Kidney tubule cell (primary cell): ENCODE data around the gene FHIP1A.

Experiments
- DNase-seq: peaks from one replicate; pipeline ENCODE4 v3.0.0-alpha.2; 2018; ENCODE audit warnings: low spot score

Gene FHIP1A

DNA sequence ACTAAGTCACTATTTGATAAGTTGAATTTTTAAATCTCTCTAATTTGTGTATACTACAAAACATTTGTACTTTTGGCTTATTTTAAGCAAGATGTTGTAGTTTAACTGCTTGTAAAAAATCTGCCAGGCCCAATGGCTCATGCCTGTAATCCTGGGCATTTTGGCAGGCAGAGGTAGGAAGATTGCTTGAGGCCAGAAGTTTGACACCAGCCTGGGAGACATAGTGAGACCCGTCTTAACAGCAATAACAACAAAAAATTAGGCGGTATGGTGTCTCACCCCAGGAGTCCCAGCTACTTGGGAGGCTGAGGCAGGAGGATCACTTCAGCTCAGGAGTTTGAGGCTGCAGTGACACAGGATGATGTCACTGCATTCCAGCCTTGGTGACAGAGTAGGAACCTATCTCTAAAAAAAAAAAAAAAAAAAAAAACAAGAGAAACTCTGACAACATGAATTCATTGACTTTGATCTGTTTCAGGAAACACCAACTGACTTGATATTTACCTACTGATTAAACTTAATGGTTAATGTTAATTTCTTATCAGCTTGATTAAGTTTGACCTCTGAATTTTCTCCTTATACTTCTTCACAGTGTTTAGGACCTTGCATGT lies 8.9 kb downstream of the FHIP1A start:
- peak; percentile 77 for DNase-seq

DNA sequence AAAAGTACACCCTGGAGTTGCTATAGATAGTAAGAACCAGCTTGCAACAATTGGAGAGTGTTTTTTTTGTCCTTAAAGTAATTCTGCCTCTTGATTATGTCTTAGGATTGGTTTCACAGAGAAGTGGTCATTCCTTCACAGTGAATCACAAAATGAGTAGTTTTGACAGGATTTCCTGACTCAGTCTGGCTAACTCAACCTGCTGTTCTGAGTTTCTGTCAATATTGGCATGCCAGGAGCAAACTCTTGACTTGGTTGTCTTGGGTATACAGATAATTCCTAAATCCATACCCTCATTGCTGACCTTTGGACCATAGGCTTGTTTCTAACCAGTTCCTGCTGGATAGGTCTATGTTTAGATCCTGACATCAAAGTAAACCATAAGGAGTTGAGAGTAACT lies 9.4 kb downstream of the FHIP1A start:
- peak; percentile 92 for DNase-seq

DNA sequence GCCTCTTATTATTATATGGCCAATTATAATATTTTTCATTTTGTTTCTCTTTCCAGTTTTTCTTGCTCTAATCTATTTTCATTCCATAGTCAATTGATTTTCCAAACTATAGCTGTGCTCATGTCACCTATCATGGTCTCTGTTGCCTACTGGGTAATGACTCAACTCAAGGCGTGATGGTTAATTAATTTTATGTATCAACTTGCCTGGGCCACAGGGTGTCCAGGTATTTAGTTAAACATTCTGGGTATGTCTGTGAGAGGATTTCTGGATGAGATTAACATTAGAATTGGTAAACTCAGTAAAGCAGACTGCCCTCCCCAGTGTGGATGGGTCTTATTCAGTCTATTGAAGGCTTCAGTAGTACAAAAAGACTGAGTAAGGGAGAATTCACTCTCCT lies 9.9 kb downstream of the FHIP1A start:
- peak; percentile 81 for DNase-seq

DNA sequence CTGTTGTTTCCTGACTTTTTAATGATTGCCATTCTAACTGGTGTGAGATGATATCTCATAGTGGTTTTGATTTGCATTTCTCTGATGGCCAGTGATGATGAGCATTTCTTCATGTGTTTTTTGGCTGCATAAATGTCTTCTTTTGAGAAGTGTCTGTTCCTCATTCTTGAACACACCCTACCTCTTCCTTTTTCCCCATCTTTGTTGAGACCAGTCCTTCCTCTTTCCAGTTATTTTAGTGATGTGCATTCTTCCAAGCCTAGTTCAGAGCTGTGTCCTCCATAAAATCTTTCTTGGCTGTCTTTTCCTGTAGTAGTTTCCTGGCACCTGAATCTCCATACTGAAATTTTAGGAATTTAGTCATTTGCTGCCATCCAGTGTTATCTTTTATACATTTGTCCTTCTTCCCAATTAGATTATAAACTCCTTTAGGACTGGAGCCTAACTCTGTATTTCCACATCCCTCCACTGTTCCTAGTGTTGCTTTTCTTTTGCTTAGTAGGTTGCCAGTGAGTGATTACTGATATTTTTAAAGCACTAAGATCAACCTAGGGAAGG lies 11.4 kb downstream of the FHIP1A start:
- no peak for DNase-seq

DNA sequence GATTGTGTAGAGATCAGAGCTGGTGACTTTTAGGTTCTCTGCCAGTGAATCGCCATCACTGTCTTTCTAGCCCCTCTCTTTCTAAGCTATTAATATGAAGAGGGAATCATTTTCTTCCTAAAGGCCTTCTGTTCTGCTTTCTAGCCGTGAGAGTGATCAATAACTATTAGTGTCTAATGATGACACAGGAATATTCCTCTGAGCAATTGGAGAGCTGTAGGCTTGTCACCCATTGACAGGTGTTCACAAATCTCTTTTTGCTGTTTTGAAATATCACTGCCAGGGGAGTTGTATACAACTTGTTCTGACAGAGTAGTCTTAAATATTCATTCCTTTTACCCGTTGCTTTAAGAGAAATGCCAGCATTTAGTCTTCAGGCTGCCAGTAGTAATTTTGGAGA lies 13.9 kb downstream of the FHIP1A start:
- no peak for DNase-seq

DNA sequence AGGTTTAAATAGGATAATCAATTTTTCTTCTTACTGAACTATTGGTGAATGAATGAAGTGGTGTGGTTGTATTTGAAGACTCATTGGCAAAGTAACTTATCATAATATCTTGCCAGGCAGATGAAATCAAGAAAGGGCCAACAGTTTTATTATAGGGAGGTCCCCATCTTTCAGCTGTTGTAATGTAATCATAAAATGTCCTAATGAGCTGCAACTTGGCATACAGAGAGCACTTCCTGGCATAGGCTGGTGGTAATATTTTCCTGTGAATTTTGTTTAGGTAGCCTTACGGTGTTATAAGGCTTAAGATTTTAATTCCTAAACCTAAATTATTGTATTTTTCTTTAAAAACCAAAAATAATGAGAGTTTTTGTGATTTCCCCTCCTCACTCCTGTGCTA lies 17.5 kb downstream of the FHIP1A start:
- DNase-seq = no peak

DNA sequence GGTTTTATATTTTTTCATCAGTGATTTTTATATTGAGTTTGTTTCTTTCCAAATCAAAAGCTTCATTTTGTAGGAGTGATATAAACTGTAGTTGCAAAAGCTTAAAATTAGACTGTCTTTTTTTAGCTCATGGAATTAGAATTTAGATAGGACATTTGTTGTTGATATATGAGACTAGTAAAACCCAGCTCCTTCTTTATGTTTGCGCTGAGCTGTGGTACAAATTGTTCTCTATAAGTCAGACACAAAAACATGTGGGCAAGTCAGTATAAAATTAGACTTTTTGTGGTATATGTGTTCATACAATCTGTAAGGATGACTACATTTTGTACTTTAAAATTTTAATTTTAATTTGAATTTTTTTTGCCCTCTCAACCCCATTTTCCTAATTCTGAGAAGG lies 18.3 kb downstream of the FHIP1A start:
- DNase-seq = no peak

DNA sequence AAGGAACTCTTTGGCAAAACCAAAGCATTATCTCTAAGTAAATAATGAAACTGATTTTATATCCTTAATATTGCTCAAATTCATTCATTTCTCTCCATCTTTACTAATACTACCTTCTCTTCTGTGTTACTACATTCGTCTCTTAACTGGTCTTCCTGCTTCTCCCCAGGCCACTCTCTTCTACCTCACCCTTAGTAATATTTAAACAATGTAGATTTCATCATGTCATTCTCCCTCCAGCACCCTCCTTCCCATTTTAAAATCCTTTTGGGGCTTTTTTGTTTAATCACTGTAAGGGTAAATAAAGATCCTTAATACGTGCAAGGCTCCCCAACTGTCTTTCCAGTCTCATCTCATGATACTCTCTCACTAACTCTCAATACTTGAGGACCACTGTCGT lies 19.4 kb downstream of the FHIP1A start:
- no peak for DNase-seq

DNA sequence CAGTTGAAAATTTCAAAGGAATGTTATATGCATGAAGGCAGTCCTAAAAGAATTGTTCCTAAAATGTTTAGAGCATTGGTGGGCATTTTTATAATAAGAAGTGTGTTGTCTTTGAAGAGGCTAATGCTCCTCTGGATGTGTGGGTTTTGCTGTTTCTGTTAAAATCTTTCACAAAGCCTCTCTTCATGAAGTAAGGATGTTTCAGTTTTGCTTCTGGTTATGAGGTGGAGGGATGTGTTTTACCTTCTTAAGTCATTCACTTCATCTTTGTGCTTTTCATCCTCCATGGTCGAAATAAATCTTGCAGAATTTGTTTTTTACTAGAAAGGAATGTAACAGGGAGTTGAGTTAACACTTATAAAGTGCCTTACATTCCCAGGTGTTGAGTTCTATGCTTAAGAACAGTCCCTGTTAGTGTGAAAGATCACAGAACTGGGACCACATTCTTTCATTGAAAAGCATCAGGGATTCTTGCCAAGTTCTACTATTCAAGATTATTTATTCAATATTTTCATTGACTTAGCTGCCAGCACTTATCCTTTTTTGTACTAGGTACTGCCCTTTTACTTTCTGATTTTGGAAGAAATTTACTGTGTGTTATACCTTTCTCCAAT lies 21.1 kb downstream of the FHIP1A start:
- DNase-seq = peak; percentile 47

DNA sequence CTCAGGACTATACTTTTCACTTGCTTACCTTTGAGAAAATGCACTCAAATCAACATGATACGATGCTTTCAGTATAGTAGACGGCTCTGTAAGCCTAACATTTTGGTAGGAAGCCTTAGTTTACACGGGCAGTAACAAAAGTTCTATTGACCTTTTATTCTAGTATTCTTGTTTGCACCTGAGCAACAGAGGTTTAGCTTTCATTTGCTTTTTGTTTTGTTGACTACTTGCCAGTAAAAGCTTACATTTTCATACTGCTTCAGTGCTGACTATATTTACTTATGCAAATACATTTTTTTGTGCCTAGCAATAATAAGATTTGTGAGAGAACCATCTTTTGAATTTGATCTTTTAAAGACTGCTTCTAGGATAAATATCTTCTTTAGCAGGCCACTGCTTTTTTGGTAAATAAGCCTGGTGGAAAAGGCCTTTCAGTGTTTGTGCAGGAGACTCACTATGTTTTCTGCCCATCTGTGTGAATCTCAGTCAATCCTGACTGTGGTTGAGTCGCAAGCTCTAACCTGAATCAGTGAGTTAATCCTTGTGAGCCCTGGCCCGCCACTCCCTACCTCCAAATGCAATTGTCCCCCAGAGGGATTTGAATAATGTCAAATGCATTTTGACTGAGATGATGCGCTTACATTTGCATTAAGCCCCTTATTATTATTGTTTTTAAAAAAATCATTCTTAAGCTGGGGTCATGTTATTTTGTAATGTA lies 21.9 kb downstream of the FHIP1A start:
- no peak for DNase-seq

DNA sequence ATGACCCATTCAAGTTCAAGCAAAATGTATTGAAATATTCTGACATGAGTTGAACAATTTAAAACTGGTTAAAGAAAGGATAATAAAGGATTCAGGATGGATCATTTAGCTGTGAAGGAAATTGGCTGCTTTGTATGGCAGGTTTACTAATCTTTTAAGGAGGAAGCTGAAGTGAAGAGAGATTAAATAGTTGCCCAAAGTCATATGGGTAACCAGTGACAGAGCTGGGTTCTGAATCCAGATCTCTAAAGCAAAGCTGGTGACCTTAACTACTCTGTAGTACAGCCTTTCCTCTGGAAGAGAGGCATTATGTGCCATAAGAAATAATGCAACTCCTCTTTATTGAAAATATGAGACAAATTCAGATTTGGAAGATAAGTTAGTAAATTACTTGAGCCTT lies 22.8 kb downstream of the FHIP1A start:
- no peak for DNase-seq

DNA sequence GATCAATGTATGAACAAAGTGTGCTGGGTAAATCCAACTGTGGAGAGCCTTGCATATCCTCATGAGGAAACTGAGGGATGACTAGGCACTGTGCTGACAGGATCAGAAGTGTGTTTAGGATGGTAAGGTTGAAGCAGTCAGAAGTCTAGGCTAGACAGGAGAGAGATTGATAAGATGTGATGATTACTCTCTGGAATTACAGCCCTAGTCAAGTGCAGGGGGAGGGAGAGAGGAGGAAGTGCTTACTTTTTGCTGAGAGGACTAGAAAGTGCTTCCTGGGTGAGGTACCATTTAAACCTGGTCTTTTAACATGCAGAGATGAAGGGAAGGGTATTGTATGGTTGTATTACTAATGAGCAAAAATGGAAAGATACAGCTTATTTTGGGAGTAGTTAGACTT lies 23.7 kb downstream of the FHIP1A start:
- peak; percentile 31 for DNase-seq

DNA sequence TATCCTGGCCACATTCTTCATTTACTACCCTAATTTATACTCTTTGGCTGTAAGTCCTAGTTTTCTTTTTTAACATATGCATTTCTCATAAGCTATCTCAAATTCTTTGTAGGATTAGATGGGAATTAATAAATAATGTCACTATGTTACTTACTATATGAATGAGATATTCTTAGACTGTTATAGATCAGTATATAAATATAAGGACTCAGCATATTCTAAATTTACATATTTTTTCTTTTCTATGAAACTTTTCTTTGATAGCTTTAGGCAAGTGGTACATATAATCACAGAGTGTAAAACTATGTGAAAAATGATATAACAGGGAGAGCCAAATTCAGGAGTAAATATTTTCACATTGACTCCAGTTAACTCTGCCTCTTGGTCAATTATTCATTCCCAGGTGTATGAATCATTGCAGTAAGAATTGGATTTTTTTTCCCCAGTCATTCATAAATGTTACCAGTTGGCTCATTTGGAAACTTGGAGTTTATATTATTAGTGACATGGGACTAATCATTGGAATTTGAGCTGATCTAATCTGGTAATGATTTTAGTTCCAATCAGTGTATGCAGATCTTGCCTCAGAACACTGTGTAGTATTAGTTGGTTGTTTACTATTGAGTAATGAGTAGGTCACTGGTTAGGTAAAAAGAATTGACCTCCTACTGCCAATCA lies 25.3 kb downstream of the FHIP1A start:
- DNase-seq = peak; percentile 70

DNA sequence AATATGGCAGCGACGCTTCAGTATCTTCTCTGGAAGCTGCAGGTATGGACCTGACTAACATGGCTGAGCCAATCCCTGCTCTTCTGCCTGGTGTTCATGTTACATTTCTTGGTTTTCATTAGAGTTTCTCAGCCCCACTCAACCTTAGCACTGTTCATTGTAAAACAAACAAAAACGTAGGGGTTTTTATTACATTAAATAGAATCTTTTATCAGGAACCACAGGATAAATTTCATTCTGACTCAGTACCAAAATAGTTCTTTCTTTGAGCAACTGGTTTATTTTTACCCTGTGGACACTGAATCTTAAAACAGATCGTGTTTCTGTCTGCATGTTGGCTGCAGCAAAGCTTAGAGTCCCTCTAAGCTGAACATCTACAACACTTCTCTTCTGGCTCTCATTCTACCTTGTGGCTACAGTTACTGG lies 27.1 kb downstream of the FHIP1A start:
- DNase-seq = no peak

DNA sequence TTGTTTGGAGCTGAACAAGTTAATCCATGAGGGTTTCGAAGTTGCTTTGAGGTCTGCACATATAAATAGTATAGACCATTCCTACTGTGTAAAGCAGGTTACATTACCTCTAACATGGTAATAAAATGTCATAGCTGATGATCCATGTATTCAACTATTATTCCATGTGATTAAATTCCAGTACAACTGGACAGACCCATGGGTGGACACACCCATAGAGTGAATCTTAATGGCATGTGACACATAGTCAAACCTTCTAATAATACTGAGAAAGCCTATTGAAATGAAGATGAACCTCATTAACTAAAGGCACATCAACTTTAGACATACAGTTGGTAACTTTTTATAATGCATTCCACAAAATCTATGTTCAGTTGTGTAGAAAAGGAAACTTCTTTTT lies 28.5 kb downstream of the FHIP1A start:
- no peak for DNase-seq

DNA sequence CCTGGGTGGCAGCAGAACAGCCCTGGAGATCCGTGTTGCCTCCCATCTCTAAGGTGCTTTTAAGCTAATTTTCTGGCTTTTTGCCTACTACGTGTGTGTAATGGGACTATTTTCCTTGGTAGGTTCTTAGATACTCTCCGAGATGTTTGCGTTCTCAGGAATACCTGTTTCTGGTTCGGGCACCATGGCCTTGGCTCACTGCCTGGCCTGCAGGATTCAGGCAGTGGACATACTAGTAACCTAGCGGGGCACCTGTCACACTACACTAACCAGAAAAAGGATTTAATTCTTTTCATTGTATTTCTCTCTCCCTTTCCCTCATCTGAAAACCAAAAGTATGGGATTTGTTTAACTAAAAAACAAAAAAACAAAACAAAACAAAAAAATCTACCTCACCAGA lies 29.2 kb downstream of the FHIP1A start:
- no peak for DNase-seq

DNA sequence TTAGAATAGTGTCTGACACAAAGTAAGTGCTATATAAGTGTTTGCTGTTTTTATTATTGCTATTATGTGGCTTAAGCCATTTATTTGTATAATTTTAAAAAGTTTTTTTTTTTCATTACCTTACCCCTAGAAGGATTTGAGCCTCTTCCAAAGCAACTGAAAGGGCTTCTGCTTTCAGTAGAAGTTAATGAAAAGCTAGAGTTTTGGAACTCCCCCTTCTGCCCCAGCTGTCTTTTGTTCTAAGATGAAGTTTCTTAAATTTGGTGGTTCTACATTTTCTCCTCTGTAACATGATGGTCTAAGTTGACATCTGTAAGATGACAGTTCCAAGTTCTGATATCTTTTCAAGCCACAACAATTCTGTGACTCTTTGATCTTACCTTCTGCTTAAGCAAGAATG lies 30.3 kb downstream of the FHIP1A start:
- no peak for DNase-seq

DNA sequence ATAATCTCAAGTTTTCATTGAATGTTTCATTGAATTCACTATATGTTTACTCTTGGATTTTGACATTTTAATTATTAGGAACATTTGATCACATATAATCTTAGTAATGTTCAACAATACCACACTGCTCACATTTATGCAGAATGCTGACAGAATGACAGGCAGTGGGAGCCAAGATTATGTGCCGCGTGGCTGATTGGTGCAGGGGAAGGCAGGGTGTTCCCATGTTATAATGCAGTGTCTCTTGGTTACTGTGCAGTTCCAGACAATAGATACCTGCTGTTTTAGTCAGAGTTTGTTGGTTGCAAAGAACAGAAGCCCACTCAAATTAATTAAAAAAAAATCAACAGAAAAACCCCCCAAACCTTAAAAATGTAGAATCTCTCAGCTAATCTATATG lies 33.0 kb downstream of the FHIP1A start:
- DNase-seq = no peak

DNA sequence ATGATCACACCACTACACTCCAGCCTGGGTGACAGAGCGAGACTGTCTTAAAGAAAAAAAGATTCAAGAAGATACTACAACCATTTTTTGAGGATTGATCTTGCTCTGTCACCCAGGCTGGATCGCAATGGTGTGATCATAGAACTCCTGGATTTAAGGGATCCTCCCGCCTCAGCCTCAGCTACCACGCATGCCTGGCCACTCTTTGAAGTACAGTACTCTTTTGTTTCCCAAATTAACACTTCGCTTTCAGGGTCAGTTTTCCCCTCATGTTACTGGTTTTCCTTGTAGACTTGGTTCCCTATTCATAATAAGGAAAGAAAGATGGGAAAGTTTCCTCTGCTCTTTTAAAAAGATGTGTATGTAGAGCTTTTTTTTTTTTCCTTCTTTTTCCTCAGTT lies 34.3 kb downstream of the FHIP1A start:
- no peak for DNase-seq

DNA sequence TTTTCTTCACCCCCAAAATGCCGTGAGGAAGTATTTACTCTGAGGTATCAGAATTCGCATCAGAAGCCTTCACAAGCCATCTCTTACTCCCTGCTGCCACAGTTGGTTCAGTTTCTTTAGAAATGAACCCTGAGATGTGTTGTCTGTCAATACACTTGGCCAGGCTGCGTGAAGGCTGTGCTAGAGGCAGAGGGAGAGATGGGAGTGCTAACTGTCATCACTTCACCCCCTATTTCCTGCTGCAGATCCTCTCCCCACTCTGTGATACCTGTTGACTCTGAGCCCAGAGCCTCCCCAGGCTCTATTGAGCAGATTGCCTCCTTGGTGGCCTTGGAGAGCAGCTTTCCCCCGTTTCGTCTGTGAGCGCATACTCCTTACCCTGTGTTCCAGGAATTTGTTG lies 34.8 kb downstream of the FHIP1A start:
- no peak for DNase-seq

DNA sequence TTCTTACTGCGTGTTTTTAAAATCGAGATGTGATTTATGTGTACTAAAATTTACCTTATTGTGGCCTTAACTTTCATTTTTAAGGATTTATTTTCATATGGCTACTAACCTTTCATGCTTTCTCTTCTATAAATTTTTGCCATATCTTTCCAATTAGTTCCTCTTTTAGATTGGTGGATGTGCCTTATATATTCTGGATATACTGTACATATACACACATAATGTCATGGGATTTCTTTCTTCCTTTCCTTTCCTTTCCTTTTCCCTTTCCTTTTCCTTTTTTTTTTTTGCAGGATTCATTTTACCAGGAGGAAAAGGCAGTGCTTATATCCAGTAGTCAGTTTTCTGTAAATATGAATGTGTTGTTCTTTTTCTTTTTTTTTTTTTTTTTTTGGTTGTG lies 37.2 kb downstream of the FHIP1A start:
- no peak for DNase-seq

DNA sequence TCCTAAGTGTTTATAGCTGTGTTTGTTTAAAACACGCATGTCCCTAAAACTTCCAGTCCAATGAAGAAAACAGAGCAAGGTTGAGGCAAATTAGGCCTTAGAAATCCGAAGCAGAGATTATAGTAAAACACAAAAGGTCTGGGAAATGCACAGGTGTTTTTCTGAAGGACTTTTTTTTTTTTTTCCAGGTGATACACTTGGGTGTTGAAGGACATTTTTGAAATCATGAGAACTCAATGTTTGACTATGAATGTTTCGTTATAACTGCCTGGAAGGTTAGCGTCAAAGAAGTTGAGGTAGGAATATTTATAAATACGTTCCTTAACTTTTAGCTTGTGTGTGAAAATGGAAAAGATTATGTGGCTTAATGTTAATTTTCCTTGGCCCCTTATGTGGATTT lies 45.5 kb downstream of the FHIP1A start:
- DNase-seq = no peak

DNA sequence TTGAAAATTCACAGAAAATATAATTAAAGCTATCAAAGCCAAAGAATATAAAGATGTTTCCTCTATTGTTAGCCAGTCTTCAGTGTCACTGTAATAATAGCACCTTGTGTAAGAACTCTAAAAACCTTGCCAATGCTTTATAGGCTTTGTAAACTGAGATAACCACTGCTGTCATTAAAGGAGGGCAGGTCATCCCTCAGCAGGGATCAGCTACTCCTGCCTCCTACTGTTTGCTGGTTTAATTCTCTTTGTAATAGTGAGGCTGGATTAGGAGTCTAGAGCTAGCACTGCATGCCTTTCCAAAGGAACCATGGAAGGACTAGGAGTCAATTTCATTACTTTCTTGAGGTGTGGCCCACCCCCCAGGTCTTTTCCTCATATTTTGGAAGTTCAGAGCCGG lies 46.2 kb downstream of the FHIP1A start:
- no peak for DNase-seq
